Measurements from ENCODE around the gene ATP13A3. TPM values are rescaled to one million over a fixed set of nuclear protein-coding genes. Genes with fewer than 3 reads are reported as not detected.

The ATP13A3 gene
- total and polyA plus RNA-seq, 9 of the 15 experiments (the other 6 are each of a cell fraction or from before 2014, with no cell fraction given) = 16.6 to 135 (median 86.6) TPM

- TF ChIP-seq BHLHE40 (IDR thresholded peaks at IDR 0.05; ENCODE audit: low read length) = peak; percentile 61
- 0 out of 2 replicates have a peak, but pooled peaks have one; percentile 61 for TF ChIP-seq ZNF583 (CRISPR knock-in tag; IDR thresholded peaks at IDR 0.05)
- TF ChIP-seq TOE1 (IDR thresholded peaks at IDR 0.05; ENCODE audit: borderline replicate concordance) = no peak
- TF ChIP-seq TOE1 (CRISPR knock-in tag; IDR thresholded peaks at IDR 0.05; ENCODE audit: borderline replicate concordance, low read depth) = 0 out of 2 replicates have a peak, but pooled peaks have one; percentile 78
- TF ChIP-seq SMARCE1 (IDR thresholded peaks at IDR 0.05) = peak; percentile 29; the same call in 1 of the 2 replicates
- no peak for TF ChIP-seq ADNP (tag; IDR thresholded peaks at IDR 0.05)
- TF ChIP-seq TARDBP (IDR thresholded peaks at IDR 0.05) = peak; percentile 14; the same call in 1 of the 2 replicates
- 0 out of 2 replicates have a peak, but pooled peaks have one; percentile 24 for TF ChIP-seq ZBTB40 (IDR thresholded peaks at IDR 0.05)
- TF ChIP-seq ZBTB40 (CRISPR knock-in tag; IDR thresholded peaks at IDR 0.05) = no peak
- no peak for TF ChIP-seq ZNF408 (CRISPR knock-in tag; IDR thresholded peaks at IDR 0.05; ENCODE audit: low read depth)
- peak; percentile 58; the same call in 1 of the 2 replicates for TF ChIP-seq CREB3L1 (IDR thresholded peaks at IDR 0.05; ENCODE audit: borderline replicate concordance, low read depth)
- TF ChIP-seq MNT (conservative IDR thresholded peaks at IDR 0.05) = peak; percentile 17 to 59; a peak in 1 of 4 replicates
- peak; percentile 81; the same call in 1 of the 2 replicates for TF ChIP-seq PHF21A (IDR thresholded peaks at IDR 0.05; ENCODE audit: borderline replicate concordance, low read depth)
- TF ChIP-seq POLR2A (conservative IDR thresholded peaks at IDR 0.05) = peak; percentile 65
- no peak for TF ChIP-seq RFX7 (CRISPR knock-in tag; IDR thresholded peaks at IDR 0.05)
Observed at GRCh38 chr3:194487289-194488054, 670 bp upstream of the ATP13A3 start (continued).
